ENCODE results near the gene CNTN5.

Gene CNTN5

GRCh38 chr11:99311870-99312269, 291.1 kb downstream of the CNTN5 start:
- no peak overlapping the region for H3K9ac ChIP-seq (ENCODE audit: low read depth in 1 of 2, low read length in 2 of 2)
- H3K9me3 ChIP-seq (ENCODE audit: control insufficient read depth in 2 of 2, low read length in 2 of 2), result no peaks in the 10 kb centered on the region
- H3K27me3 ChIP-seq (ENCODE audit: control insufficient read depth in 2 of 2, insufficient read depth in 2 of 2, low read length in 2 of 2), result no peaks in the 10 kb centered on the region
- H3K4me3 ChIP-seq (ENCODE audit: low read length in 2 of 2), result no peak overlapping the region
- no peak overlapping the region for H3K27ac ChIP-seq (ENCODE audit: low read depth in 2 of 2, low read length in 2 of 2)
- H3K36me3 ChIP-seq (ENCODE audit: control insufficient read depth in 2 of 2, insufficient read depth in 2 of 2, low read length in 2 of 2), result no peaks in the 10 kb centered on the region
- no peaks in the 10 kb centered on the region for H3K4me1 ChIP-seq (ENCODE audit: control insufficient read depth in 2 of 2, insufficient read depth in 2 of 2, low read length in 2 of 2)

GRCh38 chr11:99316776-99317520, 296.2 kb downstream of the CNTN5 start:
- no peak overlapping the region for H3K9ac ChIP-seq (ENCODE audit: low read depth in 1 of 2, low read length in 2 of 2)
- no peak overlapping the region for H3K27ac ChIP-seq (ENCODE audit: low read depth in 2 of 2, low read length in 2 of 2)
- H3K4me1 ChIP-seq (ENCODE audit: control insufficient read depth in 2 of 2, insufficient read depth in 2 of 2, low read length in 2 of 2), result no peaks in the 10 kb centered on the region
- H3K4me3 ChIP-seq (ENCODE audit: low read length in 2 of 2), result no peak overlapping the region
- no peaks in the 10 kb centered on the region for H3K9me3 ChIP-seq (ENCODE audit: control insufficient read depth in 2 of 2, low read length in 2 of 2)
- no peaks in the 10 kb centered on the region for H3K36me3 ChIP-seq (ENCODE audit: control insufficient read depth in 2 of 2, insufficient read depth in 2 of 2, low read length in 2 of 2)
- H3K27me3 ChIP-seq (ENCODE audit: control insufficient read depth in 2 of 2, insufficient read depth in 2 of 2, low read length in 2 of 2), result no peaks in the 10 kb centered on the region

GRCh38 chr11:99320769-99321290, 300.1 kb downstream of the CNTN5 start:
- no peak overlapping the region for H3K9ac ChIP-seq (ENCODE audit: low read depth in 1 of 2, low read length in 2 of 2)
- no peak overlapping the region for H3K4me3 ChIP-seq (ENCODE audit: low read length in 2 of 2)
- no peaks in the 10 kb centered on the region for H3K27me3 ChIP-seq (ENCODE audit: control insufficient read depth in 2 of 2, insufficient read depth in 2 of 2, low read length in 2 of 2)
- H3K36me3 ChIP-seq (ENCODE audit: control insufficient read depth in 2 of 2, insufficient read depth in 2 of 2, low read length in 2 of 2), result no peaks in the 10 kb centered on the region
- no peaks in the 10 kb centered on the region for H3K4me1 ChIP-seq (ENCODE audit: control insufficient read depth in 2 of 2, insufficient read depth in 2 of 2, low read length in 2 of 2)
- H3K9me3 ChIP-seq (ENCODE audit: control insufficient read depth in 2 of 2, low read length in 2 of 2), result no peaks in the 10 kb centered on the region
- no peak overlapping the region for H3K27ac ChIP-seq (ENCODE audit: low read depth in 2 of 2, low read length in 2 of 2)

GRCh38 chr11:99325847-99326246, 305.1 kb downstream of the CNTN5 start:
- Histone ChIP-seq H3K36me3 (ENCODE audit: control insufficient read depth in 2 of 2, insufficient read depth in 2 of 2, low read length in 2 of 2) (no peaks in the 10 kb centered on the region), H3K9ac (ENCODE audit: low read depth in 1 of 2, low read length in 2 of 2) (no peak overlapping the region), H3K4me1 (ENCODE audit: control insufficient read depth in 2 of 2, insufficient read depth in 2 of 2, low read length in 2 of 2) (no peaks in the 10 kb centered on the region), H3K4me3 (ENCODE audit: low read length in 2 of 2) (no peak overlapping the region), H3K27me3 (ENCODE audit: control insufficient read depth in 2 of 2, insufficient read depth in 2 of 2, low read length in 2 of 2) (no peaks in the 10 kb centered on the region), H3K9me3 (ENCODE audit: control insufficient read depth in 2 of 2, low read length in 2 of 2) (no peaks in the 10 kb centered on the region), H3K27ac (ENCODE audit: low read depth in 2 of 2, low read length in 2 of 2) (no peak overlapping the region)

GRCh38 chr11:99327066-99327465, 306.3 kb downstream of the CNTN5 start:
- Histone ChIP-seq H3K27ac (ENCODE audit: low read depth in 2 of 2, low read length in 2 of 2) (no peak overlapping the region), H3K4me3 (ENCODE audit: low read length in 2 of 2) (no peak overlapping the region), H3K27me3 (ENCODE audit: control insufficient read depth in 2 of 2, insufficient read depth in 2 of 2, low read length in 2 of 2) (no peaks in the 10 kb centered on the region), H3K9ac (ENCODE audit: low read depth in 1 of 2, low read length in 2 of 2) (no peak overlapping the region), H3K4me1 (ENCODE audit: control insufficient read depth in 2 of 2, insufficient read depth in 2 of 2, low read length in 2 of 2) (no peaks in the 10 kb centered on the region), H3K9me3 (ENCODE audit: control insufficient read depth in 2 of 2, low read length in 2 of 2) (no peaks in the 10 kb centered on the region), H3K36me3 (ENCODE audit: control insufficient read depth in 2 of 2, insufficient read depth in 2 of 2, low read length in 2 of 2) (no peaks in the 10 kb centered on the region)

- Histone ChIP-seq H3K27me3 (ENCODE audit: control insufficient read depth in 2 of 2, insufficient read depth in 2 of 2, low read length in 2 of 2) (no peaks in the 10 kb centered on the region), H3K4me1 (ENCODE audit: control insufficient read depth in 2 of 2, insufficient read depth in 2 of 2, low read length in 2 of 2) (no peaks in the 10 kb centered on the region), H3K27ac (ENCODE audit: low read depth in 2 of 2, low read length in 2 of 2) (no peak overlapping the region), H3K9ac (ENCODE audit: low read depth in 1 of 2, low read length in 2 of 2) (no peak overlapping the region), H3K9me3 (ENCODE audit: control insufficient read depth in 2 of 2, low read length in 2 of 2) (no peaks in the 10 kb centered on the region), H3K4me3 (ENCODE audit: low read length in 2 of 2) (no peak overlapping the region), H3K36me3 (ENCODE audit: control insufficient read depth in 2 of 2, insufficient read depth in 2 of 2, low read length in 2 of 2) (no peaks in the 10 kb centered on the region)
Observed at GRCh38 chr11:99327527-99327926, 306.8 kb downstream of the CNTN5 start.

- Histone ChIP-seq H3K4me1 (ENCODE audit: control insufficient read depth in 2 of 2, insufficient read depth in 2 of 2, low read length in 2 of 2) (no peaks in the 10 kb centered on the region), H3K9me3 (ENCODE audit: control insufficient read depth in 2 of 2, low read length in 2 of 2) (no peaks in the 10 kb centered on the region), H3K4me3 (ENCODE audit: low read length in 2 of 2) (no peak overlapping the region), H3K9ac (ENCODE audit: low read depth in 1 of 2, low read length in 2 of 2) (no peak overlapping the region), H3K36me3 (ENCODE audit: control insufficient read depth in 2 of 2, insufficient read depth in 2 of 2, low read length in 2 of 2) (no peaks in the 10 kb centered on the region), H3K27ac (ENCODE audit: low read depth in 2 of 2, low read length in 2 of 2) (no peak overlapping the region), H3K27me3 (ENCODE audit: control insufficient read depth in 2 of 2, insufficient read depth in 2 of 2, low read length in 2 of 2) (no peaks in the 10 kb centered on the region)
Observed at GRCh38 chr11:99333621-99334020, 312.9 kb downstream of the CNTN5 start.

GRCh38 chr11:99343117-99343516, 322.4 kb downstream of the CNTN5 start:
- H3K27me3 ChIP-seq (ENCODE audit: control insufficient read depth in 2 of 2, insufficient read depth in 2 of 2, low read length in 2 of 2), result no peaks in the 10 kb centered on the region
- no peaks in the 10 kb centered on the region for H3K36me3 ChIP-seq (ENCODE audit: control insufficient read depth in 2 of 2, insufficient read depth in 2 of 2, low read length in 2 of 2)
- H3K4me1 ChIP-seq (ENCODE audit: control insufficient read depth in 2 of 2, insufficient read depth in 2 of 2, low read length in 2 of 2), result no peaks in the 10 kb centered on the region
- no peak overlapping the region for H3K9ac ChIP-seq (ENCODE audit: low read depth in 1 of 2, low read length in 2 of 2)
- no peaks in the 10 kb centered on the region for H3K9me3 ChIP-seq (ENCODE audit: control insufficient read depth in 2 of 2, low read length in 2 of 2)
- H3K27ac ChIP-seq (ENCODE audit: low read depth in 2 of 2, low read length in 2 of 2), result no peak overlapping the region
- H3K4me3 ChIP-seq (ENCODE audit: low read length in 2 of 2), result no peak overlapping the region

- no peaks in the 10 kb centered on the region for H3K27me3 ChIP-seq (ENCODE audit: control insufficient read depth in 2 of 2, insufficient read depth in 2 of 2, low read length in 2 of 2)
- no peaks in the 10 kb centered on the region for H3K36me3 ChIP-seq (ENCODE audit: control insufficient read depth in 2 of 2, insufficient read depth in 2 of 2, low read length in 2 of 2)
- no peaks in the 10 kb centered on the region for H3K9me3 ChIP-seq (ENCODE audit: control insufficient read depth in 2 of 2, low read length in 2 of 2)
- no peak overlapping the region for H3K9ac ChIP-seq (ENCODE audit: low read depth in 1 of 2, low read length in 2 of 2)
- no peaks in the 10 kb centered on the region for H3K4me1 ChIP-seq (ENCODE audit: control insufficient read depth in 2 of 2, insufficient read depth in 2 of 2, low read length in 2 of 2)
- no peak overlapping the region for H3K4me3 ChIP-seq (ENCODE audit: low read length in 2 of 2)
- no peak overlapping the region for H3K27ac ChIP-seq (ENCODE audit: low read depth in 2 of 2, low read length in 2 of 2)
Observed at GRCh38 chr11:99349151-99349673, 328.5 kb downstream of the CNTN5 start.

GRCh38 chr11:99351624-99352023, 330.9 kb downstream of the CNTN5 start:
- Histone ChIP-seq H3K27me3 (ENCODE audit: control insufficient read depth in 2 of 2, insufficient read depth in 2 of 2, low read length in 2 of 2) (no peaks in the 10 kb centered on the region), H3K9ac (ENCODE audit: low read depth in 1 of 2, low read length in 2 of 2) (no peak overlapping the region), H3K4me3 (ENCODE audit: low read length in 2 of 2) (no peak overlapping the region), H3K9me3 (ENCODE audit: control insufficient read depth in 2 of 2, low read length in 2 of 2) (no peaks in the 10 kb centered on the region), H3K36me3 (ENCODE audit: control insufficient read depth in 2 of 2, insufficient read depth in 2 of 2, low read length in 2 of 2) (no peaks in the 10 kb centered on the region), H3K4me1 (ENCODE audit: control insufficient read depth in 2 of 2, insufficient read depth in 2 of 2, low read length in 2 of 2) (no peaks in the 10 kb centered on the region), H3K27ac (ENCODE audit: low read depth in 2 of 2, low read length in 2 of 2) (no peak overlapping the region)
